WTC11 (cell line): ENCODE results near the gene SH2D6.

Experiments
- STAT6 ChIP-seq: sonication (generic); formaldehyde crosslinking; conservative IDR thresholded peaks from 2 replicates; pipeline ENCODE4 v1.8.1; 2023; ENCODE audit warnings: mild to moderate bottlenecking, low read depth, missing genetic modification reagents, moderate library complexity
- TF ChIP-seq, protein P1 (sequence below): fragments of 200-600 bp; IDR thresholded peaks from 2 replicates; pipeline ENCODE4 v1.8.0; 2022; ENCODE audit warnings: antibody characterized with exemption

DNA sequence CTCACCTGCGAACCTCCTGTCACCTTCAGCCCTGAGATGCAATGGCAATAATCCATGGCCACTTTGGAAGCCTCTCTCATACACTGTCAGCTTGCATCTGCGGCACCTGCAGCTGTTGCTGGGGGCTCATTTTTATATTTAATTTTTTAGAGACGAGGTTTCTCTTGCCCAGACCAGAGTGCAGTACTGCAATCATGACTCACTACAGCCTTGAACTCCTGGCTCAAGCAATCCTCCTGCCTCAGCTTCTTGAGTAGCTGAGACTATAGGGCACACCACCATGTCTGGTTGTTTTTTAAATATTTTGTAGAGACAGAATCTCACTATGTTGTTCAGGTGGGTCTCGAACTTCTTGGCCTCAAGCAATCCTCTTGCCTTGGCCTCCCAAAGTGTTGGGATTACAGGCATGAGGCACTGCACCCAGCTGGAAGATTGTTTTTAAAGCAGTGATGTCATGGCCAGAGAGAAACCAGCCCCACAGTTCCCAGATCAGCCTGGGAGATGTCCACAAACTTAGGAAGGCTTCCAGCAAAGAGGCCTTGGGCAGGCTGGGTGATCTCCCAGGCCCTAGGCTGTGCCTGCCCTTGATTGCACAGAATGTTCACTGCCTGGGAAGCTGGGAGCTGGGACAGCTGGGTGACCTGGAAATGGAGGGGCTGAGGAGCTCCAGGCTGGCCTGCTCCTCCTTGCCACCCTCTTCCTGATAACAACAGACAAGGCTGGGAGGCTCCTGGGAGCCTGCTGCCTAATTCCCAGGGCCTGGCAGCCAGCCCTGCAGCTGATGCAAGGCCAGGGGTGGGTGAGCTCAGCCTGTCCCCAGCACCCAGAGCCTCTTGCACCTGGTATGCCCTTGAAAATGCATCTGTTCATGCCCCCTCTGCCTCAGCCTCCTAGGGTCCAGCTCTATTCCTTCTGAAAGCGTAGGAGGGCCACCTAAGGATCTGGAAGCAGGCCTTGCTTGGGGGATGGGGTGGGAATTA lies 27.1 kb downstream of the SH2D6 start:
- TF ChIP-seq, protein P1, sequence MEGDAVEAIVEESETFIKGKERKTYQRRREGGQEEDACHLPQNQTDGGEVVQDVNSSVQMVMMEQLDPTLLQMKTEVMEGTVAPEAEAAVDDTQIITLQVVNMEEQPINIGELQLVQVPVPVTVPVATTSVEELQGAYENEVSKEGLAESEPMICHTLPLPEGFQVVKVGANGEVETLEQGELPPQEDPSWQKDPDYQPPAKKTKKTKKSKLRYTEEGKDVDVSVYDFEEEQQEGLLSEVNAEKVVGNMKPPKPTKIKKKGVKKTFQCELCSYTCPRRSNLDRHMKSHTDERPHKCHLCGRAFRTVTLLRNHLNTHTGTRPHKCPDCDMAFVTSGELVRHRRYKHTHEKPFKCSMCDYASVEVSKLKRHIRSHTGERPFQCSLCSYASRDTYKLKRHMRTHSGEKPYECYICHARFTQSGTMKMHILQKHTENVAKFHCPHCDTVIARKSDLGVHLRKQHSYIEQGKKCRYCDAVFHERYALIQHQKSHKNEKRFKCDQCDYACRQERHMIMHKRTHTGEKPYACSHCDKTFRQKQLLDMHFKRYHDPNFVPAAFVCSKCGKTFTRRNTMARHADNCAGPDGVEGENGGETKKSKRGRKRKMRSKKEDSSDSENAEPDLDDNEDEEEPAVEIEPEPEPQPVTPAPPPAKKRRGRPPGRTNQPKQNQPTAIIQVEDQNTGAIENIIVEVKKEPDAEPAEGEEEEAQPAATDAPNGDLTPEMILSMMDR, result no peak
- TF ChIP-seq STAT6, result no peak
